H9 (cell line): ENCODE results near the gene GRID1. TPM values are rescaled to one million over a fixed set of nuclear protein-coding genes. Genes with fewer than 3 reads are reported as not detected.

ENCODE experiments used
- DNase-seq: peaks from one replicate; pipeline ENCODE4 v3.0.0-alpha.2; 2017
- H2AFZ ChIP-seq: one replicate; pipeline ENCODE4 v1.6.1; 2013; ENCODE audit warnings: mild to moderate bottlenecking, low read length, control low read depth, moderate library complexity
- H2AK5ac ChIP-seq: 2 replicates; pipeline ENCODE4 v1.6.1; 2013; ENCODE audit warnings: low read length, control low read depth, mixed read lengths; ENCODE audit not compliant: insufficient read length
- H2BK120ac ChIP-seq: one replicate; pipeline ENCODE4 v1.6.1; 2013; ENCODE audit warnings: low read depth, mild to moderate bottlenecking, low read length, control low read depth, inconsistent platforms; ENCODE audit not compliant: poor library complexity, severe bottlenecking
- H2BK12ac ChIP-seq: 2 replicates; pipeline ENCODE4 v1.6.1; 2013; ENCODE audit warnings: low read length, control low read depth, mixed read lengths, low read depth; ENCODE audit not compliant: insufficient read length
- H2BK15ac ChIP-seq: 2 replicates; pipeline ENCODE4 v1.6.1; 2013; ENCODE audit warnings: low read depth, low read length, control low read depth
- H2BK20ac ChIP-seq: one replicate; pipeline ENCODE4 v1.6.1; 2013; ENCODE audit warnings: low read depth, mild to moderate bottlenecking, low read length, control low read depth, inconsistent platforms; ENCODE audit not compliant: poor library complexity, severe bottlenecking
- H2BK5ac ChIP-seq: 2 replicates; pipeline ENCODE4 v1.6.1; 2013; ENCODE audit warnings: low read length, control low read depth, mixed read lengths; ENCODE audit not compliant: insufficient read length
- H3K14ac ChIP-seq: 2 replicates; pipeline ENCODE4 v1.6.1; 2013; ENCODE audit warnings: low read length, control low read depth; ENCODE audit not compliant: insufficient read depth
- H3K18ac ChIP-seq: 2 replicates; pipeline ENCODE4 v1.6.1; 2013; ENCODE audit warnings: low read depth, mild to moderate bottlenecking, mixed read lengths, low read length, control low read depth; ENCODE audit not compliant: insufficient read length
- H3K23ac ChIP-seq: 2 replicates; pipeline ENCODE4 v1.6.1; 2013; ENCODE audit warnings: low read length, control low read depth, mixed read lengths, low read depth; ENCODE audit not compliant: insufficient read length
- H3K23me2 ChIP-seq: 2 replicates; pipeline ENCODE4 v1.6.1; 2013; ENCODE audit warnings: low read depth, mild to moderate bottlenecking, mixed read lengths, low read length, control low read depth; ENCODE audit not compliant: insufficient read length, poor library complexity, severe bottlenecking
- H3K27ac ChIP-seq: 2 replicates; pipeline ENCODE4 v1.5.1; 2013; ENCODE audit warnings: low read length, control low read depth, mixed read lengths, low read depth; ENCODE audit not compliant: insufficient read length
- H3K27me3 ChIP-seq: 2 replicates; pipeline ENCODE4 v1.6.1; 2013; ENCODE audit warnings: low read length, control low read depth, inconsistent platforms; ENCODE audit not compliant: insufficient read depth
- H3K4ac ChIP-seq: 2 replicates; pipeline ENCODE4 v1.6.1; 2013; ENCODE audit warnings: low read depth, mild to moderate bottlenecking, control low read depth, inconsistent platforms, low read length, moderate library complexity
- H3K4me1 ChIP-seq: 2 replicates; pipeline ENCODE4 v1.6.1; 2013; ENCODE audit warnings: low read length, control low read depth, inconsistent platforms; ENCODE audit not compliant: insufficient read depth
- H3K4me2 ChIP-seq: 2 replicates; pipeline ENCODE4 v1.6.1; 2013; ENCODE audit warnings: low read length, control low read depth, mixed read lengths; ENCODE audit not compliant: insufficient read length, insufficient read depth
- H3K56ac ChIP-seq: 2 replicates; pipeline ENCODE4 v1.6.1; 2013; ENCODE audit warnings: low read depth, mild to moderate bottlenecking, mixed read lengths, low read length, control low read depth; ENCODE audit not compliant: insufficient read length
- H3K79me1 ChIP-seq: 2 replicates; pipeline ENCODE4 v1.6.1; 2013; ENCODE audit warnings: low read depth, mild to moderate bottlenecking, moderate library complexity, low read length, control low read depth, inconsistent platforms; ENCODE audit not compliant: insufficient read depth, poor library complexity, severe bottlenecking
- H3K79me2 ChIP-seq: 2 replicates; pipeline ENCODE4 v1.6.1; 2013; ENCODE audit warnings: low read length, control low read depth, inconsistent platforms; ENCODE audit not compliant: insufficient read depth
- H3K9ac ChIP-seq: 2 replicates; pipeline ENCODE4 v1.6.1; 2013; ENCODE audit warnings: low read length, control low read depth, mixed read lengths; ENCODE audit not compliant: insufficient read length; ENCODE audit errors: extremely low read depth
- H3K9me3 ChIP-seq: one replicate; pipeline ENCODE4 v1.6.1; 2013; ENCODE audit warnings: low read depth, low read length, inconsistent platforms; ENCODE audit not compliant: control insufficient read depth
- H3T11ph ChIP-seq: one replicate; pipeline ENCODE4 v1.6.1; 2013; ENCODE audit warnings: mild to moderate bottlenecking, low read length, control low read depth, inconsistent platforms
- H4K20me1 ChIP-seq: one replicate; pipeline ENCODE4 v1.6.1; 2013; ENCODE audit not compliant: control insufficient read depth, insufficient read length, insufficient read depth
- H4K5ac ChIP-seq: 2 replicates; pipeline ENCODE4 v1.6.1; 2013; ENCODE audit warnings: low read depth, mild to moderate bottlenecking, mixed read lengths, low read length, control low read depth; ENCODE audit not compliant: insufficient read length
- H4K8ac ChIP-seq: replicated peaks from 2 replicates; pipeline ENCODE4 v1.6.1; 2013; ENCODE audit warnings: low read length, control low read depth, mixed read lengths, low read depth; ENCODE audit not compliant: insufficient read length
- H4K91ac ChIP-seq: 2 replicates; pipeline ENCODE4 v1.6.1; 2013; ENCODE audit warnings: low read depth, mild to moderate bottlenecking, moderate library complexity, mixed read lengths, low read length, control low read depth; ENCODE audit not compliant: insufficient read length
- H3K27ac Mint-ChIP-seq, 3 experiments: 2 replicates in 2 of 3; 3 replicates in 1 of 3; pipeline ENCODE4 v1.8.0; 2020 to 2021; ENCODE audit warnings: mixed read lengths in 3 of 3, mild to moderate bottlenecking in 1 of 3, moderate library complexity in 1 of 3
- H3K27me3 Mint-ChIP-seq: 2 replicates; pipeline ENCODE4 v1.8.0; 2021; ENCODE audit warnings: low read depth, mild to moderate bottlenecking, moderate library complexity, mixed read lengths
- H3K36me3 Mint-ChIP-seq, 3 experiments: 2 replicates in 2 of 3; 3 replicates in 1 of 3; pipeline ENCODE4 v1.8.0; 2020 to 2021; ENCODE audit warnings: low read depth in 3 of 3, mixed read lengths in 3 of 3; ENCODE audit not compliant: insufficient read depth in 1 of 3
- H3K4me1 Mint-ChIP-seq, 2 experiments: 2 replicates each; pipeline ENCODE4 v1.8.0; 2020; ENCODE audit warnings: mixed read lengths in 2 of 2
- H3K4me3 Mint-ChIP-seq, 2 experiments: 2 replicates in 1 of 2; 3 replicates in 1 of 2; pipeline ENCODE4 v1.8.0; 2020 to 2021; ENCODE audit warnings: mild to moderate bottlenecking in 2 of 2, mixed read lengths in 2 of 2, moderate library complexity in 1 of 2
- H3K9me3 Mint-ChIP-seq, 2 experiments: 2 replicates in 1 of 2; 3 replicates in 1 of 2; pipeline ENCODE4 v1.8.0; 2020; ENCODE audit warnings: mild to moderate bottlenecking in 2 of 2, mixed read lengths in 2 of 2, moderate library complexity in 1 of 2
- CTCF ChIP-seq: fragments of 200-600 bp; sonication (generic); conservative IDR thresholded peaks from 3 replicates; pipeline ENCODE4 v1.8.0; 2021; ENCODE audit warnings: antibody characterized with exemption, mild to moderate bottlenecking
- WGBS: extraction: QIAGEN DNeasy Blood & Tissue Kit; methylation state at CpG from one replicate; pipeline ENCODE4 v1.1.7; 2013; ENCODE audit warnings: missing lambda C conversion rate, low lambda C conversion rate, mixed read lengths; ENCODE audit not compliant: insufficient read length; ENCODE audit errors: extremely low coverage; 5-methylcytosine and 5-hydroxymethylcytosine counted together
- total RNA-seq: library from RNA; stranded (reverse); gene quantifications from 2 replicates; pipeline ENCODE4 v1.2.1, GENCODE V29; 2021

GRID1 gene
- total RNA-seq, 1 experiment from 2014 or later = 0.35 TPM

DNA sequence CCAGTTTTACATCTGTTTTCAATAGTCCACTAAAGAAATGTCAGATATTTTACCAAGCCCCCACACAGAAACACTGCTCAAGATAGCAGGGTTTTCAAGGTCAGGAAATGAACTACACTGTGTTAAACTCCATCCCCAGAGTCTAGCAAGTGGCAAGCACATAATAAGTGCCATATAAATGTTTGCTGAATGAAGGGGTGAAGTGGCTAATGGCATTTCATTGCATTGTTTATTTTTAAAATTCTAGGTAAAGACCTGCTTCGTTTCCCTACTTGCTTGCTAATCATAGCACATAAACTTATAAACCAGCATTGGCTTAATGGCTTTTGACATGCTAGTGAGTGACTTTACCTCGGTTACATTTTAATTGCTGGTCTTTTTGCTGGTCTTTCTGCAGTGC, 322.6 kb downstream of the GRID1 start:
- no peak for TF ChIP-seq CTCF
- no peak overlapping the region for H3T11ph ChIP-seq
- no peak overlapping the region for H3K9ac ChIP-seq
- no peak overlapping the region for H3K23ac ChIP-seq
- no peak overlapping the region for H3K4me3 Mint-ChIP-seq
- H4K5ac ChIP-seq = no peak overlapping the region
- no peak for DNase-seq
- no peaks in the 10 kb centered on the region for H3K79me1 ChIP-seq
- H2BK12ac ChIP-seq = no peak overlapping the region
- H3K27me3 Mint-ChIP-seq = no peaks in the 10 kb centered on the region
- no peaks in the 10 kb centered on the region for H3K4me1 ChIP-seq
- H2AK5ac ChIP-seq = no peak overlapping the region
- no peaks in the 10 kb centered on the region for H4K20me1 ChIP-seq
- H2BK15ac ChIP-seq = no peak overlapping the region
- no peak overlapping the region for H4K91ac ChIP-seq
- no peaks in the 10 kb centered on the region for H3K23me2 ChIP-seq
- H2AFZ ChIP-seq = no peak overlapping the region
- H3K56ac ChIP-seq = no peak overlapping the region
- no CpG with 5 or more reads among the region's 2 CpGs for WGBS
- H3K79me2 ChIP-seq = no peaks in the 10 kb centered on the region
- H3K9me3 ChIP-seq = no peaks in the 10 kb centered on the region
- no peak overlapping the region for H3K18ac ChIP-seq
- no peak overlapping the region for H4K8ac ChIP-seq
- H2BK120ac ChIP-seq = no peak overlapping the region
- H3K27ac ChIP-seq = no peak overlapping the region
- H3K4me1 Mint-ChIP-seq = peaks cover 0 to 4% of the 10 kb centered on the region in 2 experiments; a peak in 2 of 4 replicates
- no peaks in the 10 kb centered on the region for H3K36me3 Mint-ChIP-seq
- no peaks in the 10 kb centered on the region for H3K9me3 Mint-ChIP-seq
- no peaks in the 10 kb centered on the region for H3K27me3 ChIP-seq
- no peak overlapping the region for H3K4me2 ChIP-seq
- H2BK5ac ChIP-seq = no peak overlapping the region
- no peak overlapping the region for H3K14ac ChIP-seq
- no peak overlapping the region for H3K27ac Mint-ChIP-seq
- no peak overlapping the region for H2BK20ac ChIP-seq
- no peak overlapping the region for H3K4ac ChIP-seq
